ENCODE results near the gene SOHLH1. TPM values are rescaled to one million over a fixed set of nuclear protein-coding genes. Genes with fewer than 3 reads are reported as not detected.

Gene SOHLH1
- total RNA-seq, 6 donors from 2014 or later = not detected

DNA sequence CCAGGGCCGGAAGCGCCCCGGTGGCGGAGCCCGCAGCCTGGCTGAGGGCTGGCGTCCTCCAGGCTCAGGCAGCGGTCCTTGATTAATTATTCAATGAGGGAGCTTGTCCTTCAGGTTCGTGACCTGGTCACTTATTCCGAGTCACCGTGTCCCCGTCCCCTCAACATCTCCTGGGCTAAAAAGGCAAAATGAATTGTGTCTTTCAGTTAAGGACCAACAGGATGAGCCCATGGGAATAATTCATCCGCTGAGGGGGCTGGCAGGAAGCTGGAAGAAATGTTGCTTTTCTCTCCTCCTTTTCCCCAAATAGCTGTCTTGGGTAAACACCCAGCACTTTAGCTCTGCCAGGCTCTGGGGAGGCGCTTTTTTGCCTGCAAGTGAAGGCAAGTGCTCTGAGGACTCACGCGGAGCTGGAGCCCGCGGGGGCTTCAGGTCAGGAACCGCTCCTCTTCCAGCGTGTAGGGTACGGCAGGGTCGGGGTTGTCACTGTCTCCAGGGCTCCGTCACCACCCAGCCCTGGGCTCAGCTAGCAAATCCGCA is 15.8 kb upstream of the SOHLH1 start:
- no peak for TF ChIP-seq POLR2AphosphoS5 (IDR thresholded peaks at IDR 0.05)
- TF ChIP-seq EP300 (IDR thresholded peaks at IDR 0.05) = no peak
- no peak for TF ChIP-seq POLR2A (IDR thresholded peaks at IDR 0.05)
- TF ChIP-seq CTCF (IDR thresholded peaks at IDR 0.05) = no peak
- H3K36me3 ChIP-seq = no peaks in the 10 kb centered on the region
- H3K4me1 ChIP-seq = peaks cover 0 to 5% (median 0%) of the 10 kb centered on the region in 4 donors
- no peak overlapping the region for H3K4me3 ChIP-seq
- 32 to 35% methylated on average over 22 to 23 of the region's 23 CpGs for whole genome bisulfite sequencing, 2 donors
- no peaks in the 10 kb centered on the region for H3K9me3 ChIP-seq
- H3K27ac ChIP-seq = no peak overlapping the region
- H3K27me3 ChIP-seq = peaks cover 0 to 17% (median 6%) of the 10 kb centered on the region in 4 donors
- DNase-seq (no peak), ATAC-seq (ENCODE audit: low FRiP score in 2 of 2) (no peak)

GRCh38 chr9:135714242-135715055 is 15.2 kb upstream of the SOHLH1 start:
- no peak overlapping the region for H3K27ac ChIP-seq
- ATAC-seq (ENCODE audit: low FRiP score in 2 of 2) (no peak), DNase-seq (peak in 1 of 2 donors; percentile 84)
- H3K9me3 ChIP-seq = no peaks in the 10 kb centered on the region
- TF ChIP-seq CTCF (IDR thresholded peaks at IDR 0.05) (no peak), EP300 (IDR thresholded peaks at IDR 0.05) (no peak)
- H3K4me1 ChIP-seq = peaks cover 0 to 5% (median 0%) of the 10 kb centered on the region in 4 donors
- no peak overlapping the region for H3K4me3 ChIP-seq
- peaks cover 0 to 17% (median 6%) of the 10 kb centered on the region in 4 donors for H3K27me3 ChIP-seq
- 0 to 5% methylated on average over 4 to 48 of the region's 103 CpGs for WGBS, 2 donors
- no peaks in the 10 kb centered on the region for H3K36me3 ChIP-seq

DNA sequence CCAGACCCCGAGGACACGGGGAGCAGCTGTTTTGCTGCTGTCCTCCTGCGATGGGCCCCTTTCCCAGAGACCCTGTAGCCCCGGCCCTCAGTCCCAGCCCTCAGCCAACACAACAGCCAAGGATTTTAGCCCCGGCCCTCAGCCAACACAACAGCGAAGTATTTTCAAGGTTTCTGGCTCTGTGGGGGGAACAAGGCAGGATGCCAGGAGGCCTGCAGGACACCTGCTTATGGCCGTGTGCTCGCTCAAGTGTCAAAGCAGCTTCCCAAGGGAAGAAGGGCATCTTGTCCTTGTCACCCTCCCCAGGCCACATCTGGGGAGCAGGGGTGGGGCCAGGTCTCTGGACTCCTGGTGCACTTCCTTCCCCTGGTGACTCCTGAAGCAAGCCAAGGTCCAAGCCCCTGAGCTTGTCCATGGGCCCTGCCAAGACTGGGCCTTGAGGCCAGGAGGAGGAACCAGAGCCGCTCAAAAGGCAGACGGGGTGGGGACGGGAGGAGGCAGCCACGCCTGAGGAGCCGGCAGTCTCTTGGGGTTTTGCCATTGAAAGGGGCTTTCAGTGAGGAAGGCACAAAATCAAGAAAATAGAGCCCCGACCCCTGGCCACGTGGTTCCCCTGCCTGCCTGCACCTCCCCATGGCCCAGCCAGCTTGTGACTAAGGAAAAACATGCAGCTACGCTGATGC is 13.5 kb upstream of the SOHLH1 start:
- H3K27ac ChIP-seq = no peak overlapping the region
- 47 to 51% methylated on average over 11 to 16 of the region's 16 CpGs for WGBS, 2 donors
- H3K9me3 ChIP-seq = no peaks in the 10 kb centered on the region
- H3K4me3 ChIP-seq = no peak overlapping the region
- ATAC-seq (ENCODE audit: low FRiP score in 2 of 2) (no peak), DNase-seq (no peak)
- H3K27me3 ChIP-seq = peaks cover 0 to 17% (median 6%) of the 10 kb centered on the region in 4 donors
- TF ChIP-seq POLR2A (IDR thresholded peaks at IDR 0.05) (no peak), CTCF (IDR thresholded peaks at IDR 0.05) (no peak), EP300 (IDR thresholded peaks at IDR 0.05) (no peak), POLR2AphosphoS5 (IDR thresholded peaks at IDR 0.05) (no peak)
- H3K4me1 ChIP-seq = peaks cover 0 to 5% (median 0%) of the 10 kb centered on the region in 4 donors
- no peaks in the 10 kb centered on the region for H3K36me3 ChIP-seq

DNA sequence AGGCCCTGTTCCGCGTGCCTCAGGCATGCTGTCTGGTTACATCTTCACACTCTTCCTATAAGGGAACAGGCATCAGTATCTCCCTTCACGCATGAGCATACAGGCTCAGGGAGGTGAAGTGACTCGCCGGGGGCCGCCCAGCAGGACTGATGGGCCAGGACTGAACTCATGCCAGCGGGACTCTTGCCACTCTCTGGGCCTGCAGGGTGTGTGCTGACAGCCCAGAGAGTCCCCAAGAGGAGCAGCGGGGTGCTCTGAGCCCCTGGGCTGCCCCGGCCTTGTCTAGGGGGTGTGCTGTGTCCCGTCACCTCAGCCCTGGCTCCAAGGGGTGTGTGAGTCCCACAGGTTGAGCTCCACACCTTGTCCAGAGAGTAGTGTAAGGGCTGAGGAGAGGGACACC is 12.6 kb upstream of the SOHLH1 start:
- Histone ChIP-seq H3K9me3 (no peaks in the 10 kb centered on the region), H3K27me3 (peaks cover 0 to 17% (median 6%) of the 10 kb centered on the region in 4 donors), H3K36me3 (no peaks in the 10 kb centered on the region), H3K27ac (no peak overlapping the region), H3K4me1 (peaks cover 0 to 5% (median 0%) of the 10 kb centered on the region in 4 donors), H3K4me3 (no peak overlapping the region)
- 74 to 89% methylated on average over 8 to 9 of the region's 10 CpGs for WGBS, 2 donors
- TF ChIP-seq EP300 (IDR thresholded peaks at IDR 0.05) (no peak), POLR2AphosphoS5 (IDR thresholded peaks at IDR 0.05) (no peak), CTCF (IDR thresholded peaks at IDR 0.05) (no peak), POLR2A (IDR thresholded peaks at IDR 0.05) (no peak)
- peak in 1 of 2 donors; percentile 65 for DNase-seq
- ATAC-seq (ENCODE audit: low FRiP score in 2 of 2) = no peak

Data from upper lobe of left lung (tissue), 6 donors.